ENCODE measurements around the gene PRKN. TPM values are rescaled to one million over a fixed set of nuclear protein-coding genes. Genes with fewer than 3 reads are reported as not detected.
"Not testable (repeated sequence)": the region's sequence is repeated elsewhere in the genome, so short reads cannot be mapped to it uniquely, and the experiment has no call there.

The PRKN gene
- total RNA-seq, 1 experiment from 2014 or later = 1.1 TPM

DNA sequence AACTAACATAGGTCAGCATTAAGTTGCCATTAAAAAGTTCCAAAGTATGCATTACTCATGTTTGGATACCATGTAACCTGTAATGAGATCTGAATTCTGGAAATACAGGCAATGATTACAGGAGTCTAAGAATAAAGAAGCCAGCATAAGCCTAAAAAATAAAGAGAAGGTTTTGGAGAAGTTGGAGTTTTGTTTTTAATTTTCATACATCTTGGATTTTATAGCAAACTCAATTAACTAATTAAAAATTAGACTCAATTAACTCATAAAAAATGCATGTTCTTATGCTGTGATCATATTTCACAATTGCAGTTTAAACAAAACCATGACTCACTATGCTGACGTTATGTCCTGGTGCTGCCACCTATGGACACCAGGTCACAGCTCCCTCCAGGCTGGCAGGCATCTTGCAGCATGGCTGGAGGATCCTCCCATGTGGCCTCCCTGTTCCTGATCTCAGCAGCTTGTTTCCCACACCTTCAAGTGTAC, 804.9 kb downstream of the PRKN start:
- in situ Hi-C loops (cut with HindIII; ENCODE audit: low pct_unique_long_range_greater_than_20kb, low sequenced_read_pairs) = no loop called here
- peak; percentile 58 for DNase-seq (ENCODE audit: low read depth)

- in situ Hi-C loops (cut with HindIII; ENCODE audit: low pct_unique_long_range_greater_than_20kb, low sequenced_read_pairs) = no loop called here
- no peak for DNase-seq (ENCODE audit: low read depth)
Observed at GRCh38 chr6:161921602-161922395, 805.8 kb downstream of the PRKN start.

- in situ Hi-C loops (cut with HindIII; ENCODE audit: low pct_unique_long_range_greater_than_20kb, low sequenced_read_pairs) = no loop called here
- DNase-seq (ENCODE audit: low read depth) = no peak
Observed at GRCh38 chr6:161919691-161920090, 807.9 kb downstream of the PRKN start.

DNA sequence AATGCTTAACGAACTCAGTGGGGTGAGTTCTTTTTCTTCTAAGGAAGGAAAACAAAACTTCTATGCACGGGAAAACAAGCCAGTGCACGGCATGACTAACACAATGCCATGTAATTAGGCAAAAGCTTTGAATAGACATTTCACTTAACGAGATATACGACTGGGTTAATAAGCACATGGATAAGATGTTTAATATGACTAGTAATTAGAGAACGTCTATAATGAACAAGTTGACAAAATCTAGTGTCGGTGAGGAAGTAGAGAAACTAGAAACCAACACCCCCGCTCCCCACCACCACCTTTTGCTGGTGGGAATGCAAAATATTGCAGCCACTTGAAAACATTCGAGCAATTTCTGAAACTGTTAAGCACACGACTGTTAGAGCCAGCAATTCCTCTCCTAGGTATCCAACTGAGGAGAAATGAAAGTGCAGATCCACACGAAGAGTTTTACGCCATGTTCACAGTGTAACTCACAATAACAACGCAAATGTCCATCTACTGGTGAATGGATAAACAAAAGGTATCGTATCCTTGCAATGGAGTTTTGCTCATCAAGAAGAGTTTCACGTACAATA, 808.8 kb downstream of the PRKN start:
- DNase-seq (ENCODE audit: low read depth) = no peak
- in situ Hi-C loops (cut with HindIII; ENCODE audit: low pct_unique_long_range_greater_than_20kb, low sequenced_read_pairs) = no loop called here

- in situ Hi-C loops (cut with HindIII; ENCODE audit: low pct_unique_long_range_greater_than_20kb, low sequenced_read_pairs) = no loop called here
- no peak for DNase-seq (ENCODE audit: low read depth)
Observed at GRCh38 chr6:161918109-161918531, 809.4 kb downstream of the PRKN start.

DNA sequence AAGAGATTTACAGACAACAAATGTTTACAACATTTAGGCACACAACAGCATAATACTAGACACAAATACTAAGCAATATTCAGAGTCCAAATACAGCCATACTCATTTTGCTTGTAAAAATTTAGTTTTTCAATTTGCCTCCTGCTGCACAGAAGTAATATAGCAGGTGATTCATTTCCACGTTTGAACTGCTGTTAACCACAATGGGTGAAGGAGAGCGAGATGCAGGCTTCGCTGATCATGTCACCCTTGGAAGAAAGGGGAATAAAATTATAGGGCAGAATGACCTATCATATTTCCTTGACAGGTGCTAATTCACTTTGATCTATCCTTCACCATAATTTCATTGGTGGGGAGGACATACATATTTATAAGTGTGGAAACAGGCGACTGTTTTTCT, 809.9 kb downstream of the PRKN start:
- in situ Hi-C loops (cut with HindIII; ENCODE audit: low pct_unique_long_range_greater_than_20kb, low sequenced_read_pairs) = no loop called here
- DNase-seq (ENCODE audit: low read depth) = peak; percentile 22

- in situ Hi-C loops (cut with HindIII; ENCODE audit: low pct_unique_long_range_greater_than_20kb, low sequenced_read_pairs) = no loop called here
- no peak for DNase-seq (ENCODE audit: low read depth)
Observed at GRCh38 chr6:161915456-161915964, 812.1 kb downstream of the PRKN start.

- DNase-seq (ENCODE audit: low read depth) = no peak
- in situ Hi-C loops (cut with HindIII; ENCODE audit: low pct_unique_long_range_greater_than_20kb, low sequenced_read_pairs) = no loop called here
Observed at GRCh38 chr6:161908872-161909271, 818.7 kb downstream of the PRKN start.

- DNase-seq (ENCODE audit: low read depth) = no peak
- in situ Hi-C loops (cut with HindIII; ENCODE audit: low pct_unique_long_range_greater_than_20kb, low sequenced_read_pairs) = no loop called here
Observed at GRCh38 chr6:161906571-161906970, 821.0 kb downstream of the PRKN start.

DNA sequence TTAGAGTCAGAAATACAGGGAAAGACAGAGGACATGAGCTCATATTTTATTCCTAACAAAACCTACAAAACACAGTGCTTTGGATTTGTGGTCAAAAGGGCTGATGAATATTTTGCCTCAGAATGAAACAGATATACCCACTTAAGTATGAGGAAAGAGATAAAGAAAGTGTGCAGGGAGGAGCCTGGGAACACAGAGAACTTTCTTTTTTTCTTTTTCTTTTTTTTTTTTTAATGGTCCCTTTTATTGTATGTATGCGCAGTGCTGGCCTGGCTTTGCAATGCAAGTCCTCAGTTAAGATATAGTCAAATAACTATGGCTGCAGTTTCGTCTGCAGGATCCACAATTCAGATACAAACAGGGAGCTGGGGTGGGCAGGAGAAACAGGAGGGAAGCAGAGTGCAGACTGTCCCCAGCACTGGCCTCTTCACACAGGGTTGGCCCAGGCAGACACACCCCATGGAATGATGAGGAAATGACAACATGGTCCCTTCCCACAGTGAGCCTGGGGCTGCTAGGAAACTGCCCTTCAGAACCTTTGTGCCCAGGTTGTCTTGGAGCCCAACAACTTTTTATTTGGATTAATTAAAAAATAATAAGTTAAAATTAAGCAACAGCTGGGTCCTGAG, 823.9 kb downstream of the PRKN start:
- in situ Hi-C loops (cut with HindIII; ENCODE audit: low pct_unique_long_range_greater_than_20kb, low sequenced_read_pairs) = no loop called here

DNA sequence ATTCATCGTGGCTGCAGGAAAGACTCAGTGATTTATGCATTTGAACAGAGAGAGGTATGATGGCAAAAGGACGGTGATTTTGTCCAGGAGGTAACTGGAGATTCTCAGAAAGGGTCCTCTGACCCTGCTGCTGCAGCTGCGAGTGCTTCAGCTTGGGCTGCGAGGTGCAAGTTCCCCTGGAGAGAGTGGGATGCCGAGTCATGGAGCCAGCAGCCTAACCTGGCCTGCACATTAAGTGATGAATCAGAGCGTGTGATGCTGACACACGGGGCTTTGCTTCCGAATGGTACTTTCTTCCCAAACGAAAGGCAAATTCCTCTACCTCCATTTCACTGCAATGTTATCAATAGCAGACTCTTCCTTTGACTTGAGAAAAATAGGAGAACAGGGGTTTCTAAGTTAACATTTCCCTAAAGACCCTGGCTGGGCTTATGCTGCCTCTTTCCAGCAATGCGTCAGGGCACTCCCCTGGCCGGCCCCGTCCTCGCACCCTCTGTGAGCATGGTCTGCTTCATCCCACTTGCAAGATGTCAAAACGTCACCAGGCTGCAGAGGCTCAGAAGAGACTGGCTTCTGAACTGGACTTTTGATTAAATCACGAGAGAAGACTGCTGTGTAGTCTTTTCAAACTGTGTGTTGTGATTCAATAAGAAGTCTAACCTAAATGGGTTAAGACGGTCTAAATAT, 825.7 kb downstream of the PRKN start:
- no peak for DNase-seq (ENCODE audit: low read depth)
- in situ Hi-C loops (cut with HindIII; ENCODE audit: low pct_unique_long_range_greater_than_20kb, low sequenced_read_pairs) = no loop called here

More for the DNA sequence above, 823.9 kb downstream of the PRKN start:
- no peak for DNase-seq (ENCODE audit: low read depth)

- in situ Hi-C loops (cut with HindIII; ENCODE audit: low pct_unique_long_range_greater_than_20kb, low sequenced_read_pairs) = no loop called here
Observed at GRCh38 chr6:161894436-161894835, 833.1 kb downstream of the PRKN start.

DNA sequence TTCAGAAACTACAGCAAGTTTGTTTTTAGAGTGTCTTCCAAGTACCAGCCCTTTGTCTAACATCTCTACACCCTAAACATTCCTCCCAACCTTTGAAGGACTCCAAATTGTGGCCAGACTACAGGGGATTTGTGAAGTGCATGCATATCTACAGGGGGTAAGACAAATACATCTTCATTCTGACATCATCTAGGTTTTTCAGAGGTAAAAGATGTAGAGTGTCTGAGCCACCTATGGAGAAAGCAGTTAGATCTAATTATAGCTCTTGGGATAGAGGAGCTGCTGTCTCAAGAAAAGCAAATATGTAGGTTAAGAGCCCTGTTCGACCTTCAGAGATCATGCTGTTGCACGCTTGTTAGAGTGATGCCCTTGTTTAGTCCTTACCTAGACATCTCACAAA, 836.0 kb downstream of the PRKN start:
- DNase-seq (ENCODE audit: low read depth) = no peak
- in situ Hi-C loops (cut with HindIII; ENCODE audit: low pct_unique_long_range_greater_than_20kb, low sequenced_read_pairs) = no loop called here

More at GRCh38 chr6:161894436-161894835, 833.1 kb downstream of the PRKN start:
- no peak for DNase-seq (ENCODE audit: low read depth)

GRCh38 chr6:161890832-161891297, 836.7 kb downstream of the PRKN start:
- DNase-seq (ENCODE audit: low read depth) = no peak
- in situ Hi-C loops (cut with HindIII; ENCODE audit: low pct_unique_long_range_greater_than_20kb, low sequenced_read_pairs) = no loop called here

DNA sequence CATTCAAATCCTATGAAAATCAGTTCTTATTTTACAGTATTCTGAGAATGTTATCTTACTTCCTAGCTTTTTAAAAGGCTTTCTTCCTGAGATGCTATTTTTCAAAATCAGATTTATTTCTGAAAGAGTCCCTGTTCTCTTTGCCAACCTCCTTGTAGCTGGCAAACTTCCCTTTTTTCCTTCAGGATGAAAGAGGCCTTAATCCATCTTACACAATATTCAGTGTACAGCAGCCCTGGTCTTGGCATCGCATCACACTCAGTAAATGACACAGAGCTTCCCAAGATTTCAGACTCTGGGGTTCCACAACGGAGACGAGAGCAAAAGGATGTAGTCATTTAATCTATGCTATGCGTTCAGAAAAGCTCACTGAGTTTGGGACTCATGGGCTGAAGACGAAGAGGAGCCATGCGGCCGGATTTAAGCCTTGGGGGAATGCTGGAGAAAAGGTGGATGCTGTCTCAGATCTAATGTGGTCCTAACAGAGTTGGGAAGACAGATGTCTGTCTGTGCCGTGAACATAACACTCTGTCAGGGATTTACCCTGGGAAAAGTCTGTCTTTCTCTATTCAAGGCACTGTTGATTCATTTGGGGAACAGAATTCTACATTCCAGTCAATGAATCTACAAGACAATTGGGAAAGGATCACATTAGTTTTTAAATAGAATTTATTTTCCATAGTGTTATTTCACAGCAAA, 837.3 kb downstream of the PRKN start:
- no peak for DNase-seq (ENCODE audit: low read depth)
- in situ Hi-C loops (cut with HindIII; ENCODE audit: low pct_unique_long_range_greater_than_20kb, low sequenced_read_pairs) = no loop called here

GRCh38 chr6:161889324-161889723, 838.2 kb downstream of the PRKN start:
- DNase-seq (ENCODE audit: low read depth) = no peak
- in situ Hi-C loops (cut with HindIII; ENCODE audit: low pct_unique_long_range_greater_than_20kb, low sequenced_read_pairs) = no loop called here

GRCh38 chr6:161886545-161886944, 841.0 kb downstream of the PRKN start:
- in situ Hi-C loops (cut with HindIII; ENCODE audit: low pct_unique_long_range_greater_than_20kb, low sequenced_read_pairs); DNase-seq (ENCODE audit: low read depth): not testable (repeated sequence)

GRCh38 chr6:161884782-161885181, 842.8 kb downstream of the PRKN start:
- no peak for DNase-seq (ENCODE audit: low read depth)
- in situ Hi-C loops (cut with HindIII; ENCODE audit: low pct_unique_long_range_greater_than_20kb, low sequenced_read_pairs) = no loop called here
